ENCODE results near the gene FHOD3.
"Not testable (repeated sequence)": the region's sequence is repeated elsewhere in the genome, so short reads cannot be mapped to it uniquely, and the experiment has no call there.

The FHOD3 gene

GRCh38 chr18:36352384-36352783 is 54.9 kb downstream of the FHOD3 start:
- DNase-seq, result peak; percentile 78

GRCh38 chr18:36354989-36355388 is 57.5 kb downstream of the FHOD3 start:
- DNase-seq, result no peak

DNA sequence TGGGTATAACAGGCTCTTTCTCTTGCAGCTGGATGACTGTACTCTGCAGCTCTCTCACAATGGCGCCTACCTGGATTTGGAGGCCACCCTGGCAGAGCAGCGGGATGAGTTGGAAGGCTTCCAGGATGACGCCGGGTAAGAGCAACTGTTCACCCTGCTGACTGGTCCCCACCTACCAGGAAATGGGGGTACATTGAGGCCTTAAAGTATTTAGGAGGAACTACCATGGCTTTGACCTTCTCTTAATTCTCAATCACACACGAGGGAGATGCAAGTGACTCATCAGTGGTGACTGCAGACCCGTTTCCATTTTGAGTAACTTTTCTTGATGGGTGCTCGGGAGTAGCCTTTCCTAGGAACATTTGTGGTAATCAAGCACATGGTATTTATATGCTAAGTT is 58.0 kb downstream of the FHOD3 start:
- DNase-seq, result no peak

GRCh38 chr18:36356741-36357140 is 59.2 kb downstream of the FHOD3 start:
- not testable (repeated sequence) for DNase-seq

DNA sequence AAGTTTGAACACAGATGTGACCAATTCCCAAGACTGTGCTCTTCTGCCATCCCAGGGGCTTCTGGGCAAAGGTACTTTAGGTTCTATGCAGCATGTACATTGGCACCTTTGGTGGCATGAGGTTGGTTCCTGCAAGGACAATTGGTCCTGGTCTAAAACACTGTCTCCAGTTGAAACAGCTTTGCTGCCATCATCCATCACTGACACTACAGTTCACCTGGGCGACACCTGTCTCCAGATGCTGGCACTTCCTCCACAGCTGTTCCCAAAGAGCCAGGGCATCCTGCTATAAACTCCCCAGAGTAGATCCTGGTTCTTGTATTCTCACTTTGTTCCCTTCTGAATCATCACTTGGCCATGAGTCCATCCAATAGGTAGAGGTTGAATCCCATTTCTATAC is 60.6 kb downstream of the FHOD3 start:
- DNase-seq, result no peak

GRCh38 chr18:36360256-36360909 is 62.9 kb downstream of the FHOD3 start:
- DNase-seq, result no peak

GRCh38 chr18:36364911-36365624 is 67.6 kb downstream of the FHOD3 start:
- DNase-seq, result no peak

DNA sequence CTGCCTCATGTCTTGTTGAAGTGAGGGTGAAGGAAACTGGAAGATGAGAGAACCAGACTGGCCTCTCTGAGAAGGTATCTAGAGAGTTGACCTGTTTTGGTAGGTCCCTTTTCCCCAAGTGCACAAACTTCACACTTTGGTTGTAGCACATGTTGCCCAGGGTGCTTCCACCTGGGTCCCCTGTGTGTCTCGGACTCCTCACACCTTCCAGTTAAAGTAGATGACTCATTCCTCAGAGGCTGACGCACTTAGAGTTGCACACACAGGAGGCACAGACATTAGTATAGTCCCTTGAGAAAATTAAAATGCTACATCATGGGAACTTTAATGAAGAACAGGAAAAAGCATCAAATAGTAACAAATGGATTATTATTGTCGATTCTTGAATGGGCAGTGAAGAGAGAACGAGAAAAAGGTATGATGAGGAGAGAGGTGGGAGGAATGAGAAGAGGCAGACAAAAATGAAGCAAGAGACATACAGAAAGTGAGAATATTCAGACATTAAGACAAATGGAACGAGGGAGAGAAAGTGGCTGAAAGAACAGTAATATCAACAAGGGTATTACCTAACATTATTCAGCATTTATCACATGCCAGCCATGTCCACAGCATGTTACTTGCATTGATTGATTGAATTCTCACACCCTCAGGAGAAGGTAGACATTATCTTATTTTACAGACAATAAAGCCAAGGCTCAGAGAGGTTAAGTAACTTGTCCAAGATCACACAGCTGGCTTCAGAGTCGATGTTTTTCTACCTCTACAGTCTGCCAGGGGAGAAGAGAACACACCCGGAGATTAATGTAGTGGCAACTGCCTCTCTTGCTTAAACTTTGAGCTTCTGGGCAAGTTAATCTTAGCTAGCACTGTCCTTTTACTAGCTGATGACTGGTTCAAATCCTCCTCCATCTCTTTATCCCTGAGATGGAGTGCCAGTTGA is 68.6 kb downstream of the FHOD3 start:
- no peak for DNase-seq

GRCh38 chr18:36366994-36367839 is 69.7 kb downstream of the FHOD3 start:
- DNase-seq, result no peak

GRCh38 chr18:36368889-36369288 is 71.4 kb downstream of the FHOD3 start:
- DNase-seq, result no peak

DNA sequence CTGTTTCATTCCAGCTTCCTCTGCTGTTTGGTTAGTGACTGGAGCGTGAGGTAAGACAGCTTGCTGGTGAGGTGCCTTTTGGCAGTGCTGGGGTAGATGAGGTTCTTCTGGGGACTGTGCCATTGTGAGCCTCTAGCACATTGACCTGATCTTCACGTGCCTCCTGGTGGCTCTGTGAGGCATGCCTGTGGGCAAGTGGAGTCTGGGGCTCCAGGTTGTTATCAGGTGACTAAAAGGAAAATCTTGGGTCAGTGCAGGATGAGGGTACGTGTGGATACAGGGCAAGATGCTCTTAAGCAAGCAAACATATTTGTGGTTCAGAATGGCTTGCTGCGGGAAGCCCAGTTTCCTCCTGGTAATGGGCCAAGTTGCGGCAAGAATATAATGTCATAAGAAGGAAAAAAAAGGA is 75.4 kb downstream of the FHOD3 start:
- no peak for DNase-seq

DNA sequence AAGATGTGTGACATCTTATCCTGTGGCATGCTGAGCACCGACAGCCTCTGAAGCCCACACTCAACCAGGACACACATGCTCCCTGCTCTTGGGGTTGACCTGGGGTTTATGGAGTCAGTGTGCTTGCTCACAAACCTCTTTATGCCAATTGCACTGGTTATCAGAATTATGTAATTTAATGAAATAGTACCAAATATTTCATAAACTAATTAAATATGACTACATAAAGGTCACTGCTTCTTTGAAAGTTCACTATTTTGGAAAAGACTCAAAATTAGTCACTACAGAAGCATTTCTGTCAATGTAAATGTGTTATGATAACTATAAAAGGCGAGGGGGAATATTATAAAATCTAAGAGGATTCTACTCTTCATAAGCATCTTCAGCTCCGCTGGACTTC is 76.7 kb downstream of the FHOD3 start:
- DNase-seq, result no peak

DNA sequence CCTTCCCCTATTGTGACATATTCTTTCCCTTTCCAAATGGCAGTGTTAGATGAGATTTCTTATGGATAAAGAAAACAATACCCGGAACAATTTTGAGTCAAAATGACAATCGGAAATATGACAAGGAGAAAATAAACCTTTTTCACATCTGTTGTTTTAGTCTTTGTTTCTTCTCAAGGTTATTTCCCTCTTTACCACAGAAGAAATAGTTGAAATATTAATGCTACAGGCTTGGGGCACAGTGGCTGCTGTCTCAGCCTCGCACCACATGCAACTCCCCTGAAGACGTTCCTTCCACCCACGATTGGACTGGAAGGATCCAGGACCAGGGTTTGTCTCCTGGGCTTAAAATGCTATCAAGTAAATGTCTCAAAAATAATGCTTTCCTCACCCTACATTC is 77.6 kb downstream of the FHOD3 start:
- DNase-seq, result no peak

DNA sequence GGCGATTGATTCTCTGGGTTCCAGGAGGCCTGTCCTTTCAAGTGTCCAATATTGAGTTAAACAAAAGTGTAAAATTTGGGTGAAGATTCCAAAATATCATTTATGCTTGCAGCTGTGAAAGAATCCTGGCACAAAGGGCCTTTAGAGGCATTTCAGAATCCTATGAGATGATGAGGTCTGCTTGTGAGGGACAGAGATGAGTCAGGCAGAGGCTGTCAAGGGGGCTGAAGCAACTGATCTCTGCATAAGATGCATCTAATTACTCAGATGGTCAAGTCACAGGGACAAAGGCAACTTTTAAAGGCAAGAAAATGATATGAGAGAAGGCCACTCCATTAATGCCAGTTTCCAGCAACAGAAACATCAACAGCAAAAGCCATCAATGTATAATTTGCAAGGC is 78.8 kb downstream of the FHOD3 start:
- no peak for DNase-seq

GRCh38 chr18:36377626-36378025 is 80.1 kb downstream of the FHOD3 start:
- DNase-seq, result no peak

- no peak for DNase-seq
These were observed 80.7 kb downstream of the FHOD3 start for GRCh38 chr18:36378205-36378604.

DNA sequence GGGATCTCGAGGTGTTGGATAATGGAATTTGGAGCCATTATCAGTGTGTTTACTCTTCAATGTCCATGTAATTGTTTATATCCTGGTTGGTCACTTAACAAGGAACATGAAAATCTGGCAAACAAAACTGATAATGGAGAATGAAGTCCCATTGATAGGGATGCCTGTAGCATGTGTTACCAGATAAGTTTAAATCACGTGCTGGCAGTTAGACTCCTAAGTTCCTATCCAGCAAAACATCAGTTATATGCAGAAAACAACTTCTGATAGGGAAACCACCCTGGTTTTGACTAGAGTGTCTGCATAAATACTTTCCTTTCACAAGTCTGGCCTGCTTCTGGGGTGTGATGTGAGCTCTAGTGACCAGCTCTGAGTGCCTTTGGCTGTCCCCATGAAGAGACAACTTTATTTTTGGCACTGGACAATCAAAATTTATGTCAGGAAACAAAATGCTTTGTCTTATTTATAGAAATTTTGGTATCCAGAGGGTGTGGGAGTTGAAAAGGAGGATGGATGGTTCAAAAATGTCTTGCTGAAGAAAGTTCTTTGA is 82.0 kb downstream of the FHOD3 start:
- no peak for DNase-seq

- DNase-seq, result no peak
These were observed 82.8 kb downstream of the FHOD3 start for GRCh38 chr18:36380173-36380827.

DNA sequence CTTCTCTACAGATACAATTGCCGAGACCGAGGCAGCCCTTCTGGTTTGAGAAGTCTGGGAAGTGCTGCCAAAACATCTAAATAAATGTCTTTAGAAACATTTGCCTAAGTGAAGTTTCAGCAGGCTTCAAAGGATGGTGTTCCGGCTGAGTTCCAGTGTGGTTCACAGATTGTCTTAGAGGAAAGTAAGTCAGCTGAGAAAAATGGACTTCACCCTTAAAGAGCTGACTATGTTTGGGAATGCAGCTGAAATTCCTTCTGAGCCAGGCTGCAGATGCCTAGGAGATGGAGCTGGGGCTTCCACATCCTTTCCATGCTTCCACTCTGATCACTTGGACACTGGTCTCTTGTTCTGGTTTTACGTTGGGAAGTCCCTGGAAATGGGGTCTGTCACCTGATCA is 83.6 kb downstream of the FHOD3 start:
- DNase-seq, result no peak

DNA sequence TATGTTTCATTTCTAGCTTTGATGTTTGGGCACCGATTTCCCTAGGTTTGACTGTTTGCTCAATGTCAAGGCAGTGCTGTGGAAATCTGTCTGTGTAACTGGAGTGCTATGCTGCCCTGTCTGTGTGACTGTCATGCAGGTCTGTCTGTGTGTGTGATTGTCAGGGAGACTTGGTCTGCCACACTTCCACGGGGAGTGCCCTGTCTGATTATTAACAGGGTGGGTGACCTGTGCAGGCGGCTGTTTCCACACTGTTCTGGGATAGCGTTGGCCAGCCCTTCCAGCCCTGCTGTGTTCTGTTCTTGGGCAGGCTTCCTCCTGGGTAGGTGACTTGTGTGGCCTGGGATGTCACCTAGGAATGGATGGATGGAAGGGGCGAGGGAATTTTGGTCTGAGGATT is 85.3 kb downstream of the FHOD3 start:
- no peak for DNase-seq

GRCh38 chr18:36386150-36386920 is 88.8 kb downstream of the FHOD3 start:
- no peak for DNase-seq

All from DMS79 (cell line).